ENCODE data around the gene CACNA1I.

The CACNA1I gene

GRCh38 chr22:39577366-39577765 lies 6.8 kb downstream of the CACNA1I start:
- no peak for DNase-seq (ENCODE audit: low read depth)
- TF ChIP-seq CTCF (IDR thresholded peaks at IDR 0.05; ENCODE audit: low read depth, low read length) (no peak), POLR2A (IDR thresholded peaks at IDR 0.05; ENCODE audit: extremely low read depth, insufficient read length) (no peak), MAX (IDR thresholded peaks at IDR 0.05; ENCODE audit: low read depth, low read length) (no peak), MYC (IDR thresholded peaks at IDR 0.05; ENCODE audit: low read depth, low read length) (no peak)
- H3K4me3 ChIP-seq (ENCODE audit: low read depth, low read length), result no peak overlapping the region

GRCh38 chr22:39577900-39578299 lies 7.3 kb downstream of the CACNA1I start:
- no peak for DNase-seq (ENCODE audit: low read depth)
- no peak overlapping the region for H3K4me3 ChIP-seq (ENCODE audit: low read depth, low read length)
- no peak for TF ChIP-seq POLR2A (IDR thresholded peaks at IDR 0.05; ENCODE audit: extremely low read depth, insufficient read length)
- TF ChIP-seq MAX (IDR thresholded peaks at IDR 0.05; ENCODE audit: low read depth, low read length), result no peak
- TF ChIP-seq MYC (IDR thresholded peaks at IDR 0.05; ENCODE audit: low read depth, low read length), result no peak
- no peak for TF ChIP-seq CTCF (IDR thresholded peaks at IDR 0.05; ENCODE audit: low read depth, low read length)

GRCh38 chr22:39580006-39580441 lies 9.5 kb downstream of the CACNA1I start:
- DNase-seq (ENCODE audit: low read depth), result no peak
- no peak overlapping the region for H3K4me3 ChIP-seq (ENCODE audit: low read depth, low read length)
- TF ChIP-seq MAX (IDR thresholded peaks at IDR 0.05; ENCODE audit: low read depth, low read length), result no peak
- TF ChIP-seq CTCF (IDR thresholded peaks at IDR 0.05; ENCODE audit: low read depth, low read length), result no peak
- TF ChIP-seq MYC (IDR thresholded peaks at IDR 0.05; ENCODE audit: low read depth, low read length), result no peak
- no peak for TF ChIP-seq POLR2A (IDR thresholded peaks at IDR 0.05; ENCODE audit: extremely low read depth, insufficient read length)

GRCh38 chr22:39580795-39581194 lies 10.2 kb downstream of the CACNA1I start:
- H3K4me3 ChIP-seq (ENCODE audit: low read depth, low read length), result no peak overlapping the region
- TF ChIP-seq MYC (IDR thresholded peaks at IDR 0.05; ENCODE audit: low read depth, low read length) (no peak), MAX (IDR thresholded peaks at IDR 0.05; ENCODE audit: low read depth, low read length) (no peak), POLR2A (IDR thresholded peaks at IDR 0.05; ENCODE audit: extremely low read depth, insufficient read length) (no peak), CTCF (IDR thresholded peaks at IDR 0.05; ENCODE audit: low read depth, low read length) (no peak)

GRCh38 chr22:39581303-39581702 lies 10.8 kb downstream of the CACNA1I start:
- no peak overlapping the region for H3K4me3 ChIP-seq (ENCODE audit: low read depth, low read length)
- TF ChIP-seq CTCF (IDR thresholded peaks at IDR 0.05; ENCODE audit: low read depth, low read length), result no peak
- no peak for DNase-seq (ENCODE audit: low read depth)

More at GRCh38 chr22:39580795-39581194, 10.2 kb downstream of the CACNA1I start:
- no peak for DNase-seq (ENCODE audit: low read depth)

- no peak for DNase-seq (ENCODE audit: low read depth)
- TF ChIP-seq MAX (IDR thresholded peaks at IDR 0.05; ENCODE audit: low read depth, low read length) (no peak), MYC (IDR thresholded peaks at IDR 0.05; ENCODE audit: low read depth, low read length) (no peak)
- no peak overlapping the region for H3K4me3 ChIP-seq (ENCODE audit: low read depth, low read length)
These were observed 12.6 kb downstream of the CACNA1I start for GRCh38 chr22:39583066-39583667.
